Heart right ventricle (tissue), 16 donors: ENCODE measurements around the gene NUCKS1. TPM values are rescaled to one million over a fixed set of nuclear protein-coding genes. Genes with fewer than 3 reads are reported as not detected.

Experiments
- ATAC-seq, 8 donors: fragments of 200-7000 bp; cut with Tn5 transposase; one replicate each; pipeline ENCODE4 v1.9.1; 2020; ENCODE audit warnings: mild to moderate bottlenecking in 8 of 8, moderate library complexity in 8 of 8, moderate number of reproducible peaks in 1 of 8
- DNase-seq, 2 donors: peaks; one replicate each; pipeline ENCODE4 v3.0.0-alpha.2; 2020
- H3K27ac ChIP-seq, 10 donors: fragments of 200-600 bp; sonication (generic) in 2 of 10; one replicate each; pipeline versions ENCODE4 v1.5.0 to v1.8.0; 2020 to 2022; ENCODE audit warnings: mild to moderate bottlenecking in 3 of 10
- H3K27me3 ChIP-seq, 7 donors: fragments of 200-600 bp; one replicate each; pipeline ENCODE4 v1.8.0; 2021 to 2022; ENCODE audit warnings: mild to moderate bottlenecking in 2 of 7
- H3K36me3 ChIP-seq, 9 donors: fragments of 200-600 bp; sonication (generic) in 1 of 9; one replicate each; pipeline versions ENCODE4 v1.5.0 to v1.8.0; 2020 to 2022; ENCODE audit warnings: mild to moderate bottlenecking in 2 of 9
- H3K4me1 ChIP-seq, 9 donors: fragments of 200-600 bp; sonication (generic) in 1 of 9; one replicate each; pipeline versions ENCODE4 v1.5.0 to v1.8.0; 2020 to 2022; ENCODE audit warnings: mild to moderate bottlenecking in 4 of 9
- H3K4me3 ChIP-seq, 10 donors: fragments of 200-600 bp; sonication (generic) in 2 of 10; one replicate each; pipeline versions ENCODE4 v1.5.0 to v1.8.0; 2020 to 2022; ENCODE audit warnings: mild to moderate bottlenecking in 7 of 10, moderate library complexity in 2 of 10
- H3K9me3 ChIP-seq, 11 donors: fragments of 200-600 bp in 10 of 11; sonication (generic) in 2 of 11; one replicate each; pipeline versions ENCODE4 v1.5.0 to v1.8.0; 2013 to 2022; ENCODE audit warnings: mild to moderate bottlenecking in 2 of 11, control low read depth in 1 of 11, moderate library complexity in 1 of 11
- CTCF ChIP-seq, 9 donors: fragments of 200-600 bp; sonication (generic) in 2 of 9; IDR thresholded peaks; one replicate each; pipeline versions ENCODE4 v1.5.0 to v1.8.0; 2021 to 2022; ENCODE audit warnings: antibody characterized with exemption in 9 of 9, mild to moderate bottlenecking in 5 of 9, moderate library complexity in 1 of 9
- WGBS, 2 donors: extraction: QIAGEN DNeasy Blood & Tissue Kit; methylation state at CpG; one replicate each; pipeline ENCODE4 v1.1.7; 2013; ENCODE audit warnings: inconsistent platforms in 1 of 2; 5-methylcytosine and 5-hydroxymethylcytosine counted together
- intact Hi-C, 10 donors: fragments of 100-400 bp; cut with DNase I; formaldehyde crosslinking; loops; one replicate each; pipeline versions ENCODE4 v1.11.1 to v1.14.2; 2022
- polyA plus RNA-seq, 2 donors: library from polyadenylated mRNA; stranded (reverse); fragments of 200-250 nt; gene quantifications; one replicate each; pipeline ENCODE4 v1.2.3, GENCODE V29; 2013
- total RNA-seq, 10 donors: library from RNA; stranded (reverse); fragmentation: NEBNext Ultra II Directional in 3 of 10; extraction: Animal tissue kit (Norgen Biotek cat#: 25700) in 3 of 10; gene quantifications; one replicate each; pipeline versions ENCODE4 v1.2.1 to v1.2.4, GENCODE V29; 2021 to 2023
- donor health status: Arrhythmogenic right ventricular cardiomyopathy.
- donor health status: ischemic (EF 13 %, LVEDD 7.1; RV severe dilation, severe dysfunction).
- donor health status: healthy with polysubstance abuse.
- donor health status: DM: no; HTN: yes; CAD: no.
- donor health status: DM: no; HTN: no; CAD: no.
- donor health status: ischemic (EF 25% LVEDD 6.9; RV normal size, moderate dysfunction).
- donor health status: ischemic (EF 25% LVEDD 5.7; RV mildly dilated, moderate dysfunction).
- donor health status: healthy.
- donor health status: DM: yes; HTN: yes; CAD: no.
- donor health status: Ischemic cardiomyopathy.
- donor health status: ischemic (EF 35%, LVEDD 5.7; RV mildly dilated, moderate dysfunction).
- donor health status: nonischemic (EF 11% LVEDD 7.7; RV severe dilation, severe dysfunction).
- donor health status: DM: yes; HTN: yes; CAD: no.
- donor health status: PGD.
- donor health status: ischemic (EF 29% LVEDD 5.4; RV normal size, mild dysfunction).
- donor health status: nonischemic (EF 23%, LVEDD 6.1; RV moderate dilation, normal function).

The NUCKS1 gene
- total and polyA plus RNA-seq, 12 donors, result 31.8 to 245 (median 211) TPM

- 69 to 71% methylated on average over 5 of the region's 5 CpGs for WGBS, 2 donors
- intact Hi-C loops, result no loop called here
- H3K27ac ChIP-seq, result no peak overlapping the region
- no peaks in the 10 kb centered on the region for H3K9me3 ChIP-seq
- no peak overlapping the region for H3K4me3 ChIP-seq
- ATAC-seq, result no peak
- TF ChIP-seq CTCF (IDR thresholded peaks at IDR 0.05), result no peak
- H3K36me3 ChIP-seq, result peaks cover 0 to 39% (median 4%) of the 10 kb centered on the region in 9 donors
- no peaks in the 10 kb centered on the region for H3K4me1 ChIP-seq
- no peak for DNase-seq
- no peaks in the 10 kb centered on the region for H3K27me3 ChIP-seq
These were observed 16.1 kb upstream of the NUCKS1 start for GRCh38 chr1:205766038-205766437.

- no peak for TF ChIP-seq CTCF (IDR thresholded peaks at IDR 0.05)
- Histone ChIP-seq H3K9me3 (no peaks in the 10 kb centered on the region), H3K36me3 (peaks cover 0 to 24% (median 4%) of the 10 kb centered on the region in 9 donors), H3K27ac (no peak overlapping the region), H3K4me1 (no peaks in the 10 kb centered on the region), H3K27me3 (no peaks in the 10 kb centered on the region), H3K4me3 (no peak overlapping the region)
- DNase-seq, result no peak
- 99% methylated on average over 2 of the region's 2 CpGs for WGBS, 2 donors
- intact Hi-C loops, result no loop called here
- ATAC-seq, result no peak
These were observed 14.6 kb upstream of the NUCKS1 start for GRCh38 chr1:205764578-205764977.

- H3K27me3 ChIP-seq, result no peaks in the 10 kb centered on the region
- no peaks in the 10 kb centered on the region for H3K9me3 ChIP-seq
- ATAC-seq, result no peak
- no peaks in the 10 kb centered on the region for H3K4me1 ChIP-seq
- no peak overlapping the region for H3K4me3 ChIP-seq
- intact Hi-C loops, result no loop called here
- no peak for TF ChIP-seq CTCF (IDR thresholded peaks at IDR 0.05)
- no peak for DNase-seq
- H3K36me3 ChIP-seq, result peaks cover 0 to 18% (median 0%) of the 10 kb centered on the region in 9 donors
- no peak overlapping the region for H3K27ac ChIP-seq
These were observed 14.0 kb upstream of the NUCKS1 start for GRCh38 chr1:205763980-205764379.

- ATAC-seq (no peak), DNase-seq (no peak)
- Histone ChIP-seq H3K27me3 (no peaks in the 10 kb centered on the region), H3K27ac (no peak overlapping the region), H3K36me3 (no peaks in the 10 kb centered on the region), H3K4me1 (no peaks in the 10 kb centered on the region), H3K9me3 (no peaks in the 10 kb centered on the region), H3K4me3 (no peak overlapping the region)
- TF ChIP-seq CTCF (IDR thresholded peaks at IDR 0.05), result no peak
- WGBS, 2 donors, result 83 to 88% methylated on average over 3 of the region's 3 CpGs
- intact Hi-C loops, result no loop called here
These were observed 10.6 kb upstream of the NUCKS1 start for GRCh38 chr1:205760606-205761005.

GRCh38 chr1:205756552-205756951 lies 6.6 kb upstream of the NUCKS1 start:
- intact Hi-C loops, result no loop called here
- Histone ChIP-seq H3K27me3 (no peaks in the 10 kb centered on the region), H3K36me3 (no peaks in the 10 kb centered on the region), H3K9me3 (no peaks in the 10 kb centered on the region), H3K4me3 (no peak overlapping the region), H3K4me1 (no peaks in the 10 kb centered on the region), H3K27ac (no peak overlapping the region)
- ATAC-seq (no peak), DNase-seq (no peak)
- WGBS, 2 donors, result 97% methylated on average over 3 of the region's 3 CpGs
- TF ChIP-seq CTCF (IDR thresholded peaks at IDR 0.05), result no peak
